SK-N-SH (cell line): ENCODE measurements around the gene RYR3.

Source experiments
- EP300 ChIP-seq, 2 experiments: IDR thresholded peaks; 2 replicates each; pipeline versions ENCODE4 v1.4.0 to v1.6.1; 2012; ENCODE audit warnings: borderline replicate concordance in 1 of 2, low read depth in 1 of 2, low read length in 1 of 2
- POLR2AphosphoS5 ChIP-seq: IDR thresholded peaks from 2 replicates; pipeline ENCODE4 v1.6.1; 2012; ENCODE audit warnings: low read depth, low read length
- REST ChIP-seq: IDR thresholded peaks from 2 replicates; pipeline ENCODE4 v1.6.1; 2012; ENCODE audit warnings: mild to moderate bottlenecking, low read depth, low read length, moderate library complexity
- RXRA ChIP-seq: IDR thresholded peaks from 2 replicates; pipeline ENCODE4 v1.4.0; 2012; ENCODE audit warnings: low read depth, mild to moderate bottlenecking, borderline replicate concordance
- SMC3 ChIP-seq: IDR thresholded peaks from 2 replicates; pipeline ENCODE4 v1.6.1; 2012; ENCODE audit warnings: low read depth, low read length, improper control_type of control experiment
- TAF1 ChIP-seq: IDR thresholded peaks from 2 replicates; pipeline ENCODE4 v1.6.1; 2012; ENCODE audit warnings: low read depth, mild to moderate bottlenecking, low read length, moderate library complexity, borderline replicate concordance
- YY1 ChIP-seq: IDR thresholded peaks from 2 replicates; pipeline ENCODE4 v1.4.0; 2012; ENCODE audit warnings: low read depth, mild to moderate bottlenecking
- TF ChIP-seq, protein P1 (sequence below): fragments of 200-600 bp; sonication (generic); IDR thresholded peaks from 2 replicates; pipeline ENCODE4 v1.6.1; 2017; ENCODE audit warnings: antibody characterized with exemption, mild to moderate bottlenecking, moderate library complexity
- TF ChIP-seq, protein P2 (sequence below): IDR thresholded peaks from 2 replicates; pipeline ENCODE4 v1.4.0; 2012; ENCODE audit warnings: low read depth
- TF ChIP-seq, protein P3 (sequence below): IDR thresholded peaks from 2 replicates; pipeline ENCODE4 v1.4.0; 2012; ENCODE audit warnings: low read depth, borderline replicate concordance

DNA sequence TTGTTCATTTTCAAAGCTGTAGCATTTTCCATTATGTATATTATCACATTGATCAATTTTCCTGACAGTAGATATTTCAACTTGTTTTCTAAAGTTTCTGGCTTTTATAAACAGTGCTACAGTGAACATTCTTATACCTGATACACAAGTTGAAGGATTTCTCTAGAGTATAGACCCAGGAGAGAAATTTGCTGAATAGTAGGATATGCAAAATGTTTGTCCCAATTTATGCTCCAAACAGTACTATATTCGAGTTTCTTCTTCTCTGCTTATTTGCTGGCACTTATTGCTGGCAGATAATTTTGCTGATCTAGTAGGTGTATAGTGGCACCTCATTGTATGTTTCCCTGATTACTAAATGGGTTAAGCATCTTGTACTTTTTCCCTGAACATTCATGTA lies 540.3 kb downstream of the RYR3 start:
- TF ChIP-seq YY1 (no peak), RXRA (no peak), REST (no peak), EP300 (IDR thresholded peaks at IDR 0.05; ENCODE audit: borderline replicate concordance in 1 of 2, low read depth in 1 of 2, low read length in 1 of 2) (no peak), POLR2AphosphoS5 (no peak), TAF1 (no peak), SMC3 (no peak)
- TF ChIP-seq, protein P1, sequence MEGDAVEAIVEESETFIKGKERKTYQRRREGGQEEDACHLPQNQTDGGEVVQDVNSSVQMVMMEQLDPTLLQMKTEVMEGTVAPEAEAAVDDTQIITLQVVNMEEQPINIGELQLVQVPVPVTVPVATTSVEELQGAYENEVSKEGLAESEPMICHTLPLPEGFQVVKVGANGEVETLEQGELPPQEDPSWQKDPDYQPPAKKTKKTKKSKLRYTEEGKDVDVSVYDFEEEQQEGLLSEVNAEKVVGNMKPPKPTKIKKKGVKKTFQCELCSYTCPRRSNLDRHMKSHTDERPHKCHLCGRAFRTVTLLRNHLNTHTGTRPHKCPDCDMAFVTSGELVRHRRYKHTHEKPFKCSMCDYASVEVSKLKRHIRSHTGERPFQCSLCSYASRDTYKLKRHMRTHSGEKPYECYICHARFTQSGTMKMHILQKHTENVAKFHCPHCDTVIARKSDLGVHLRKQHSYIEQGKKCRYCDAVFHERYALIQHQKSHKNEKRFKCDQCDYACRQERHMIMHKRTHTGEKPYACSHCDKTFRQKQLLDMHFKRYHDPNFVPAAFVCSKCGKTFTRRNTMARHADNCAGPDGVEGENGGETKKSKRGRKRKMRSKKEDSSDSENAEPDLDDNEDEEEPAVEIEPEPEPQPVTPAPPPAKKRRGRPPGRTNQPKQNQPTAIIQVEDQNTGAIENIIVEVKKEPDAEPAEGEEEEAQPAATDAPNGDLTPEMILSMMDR = no peak
- TF ChIP-seq, protein P2, sequence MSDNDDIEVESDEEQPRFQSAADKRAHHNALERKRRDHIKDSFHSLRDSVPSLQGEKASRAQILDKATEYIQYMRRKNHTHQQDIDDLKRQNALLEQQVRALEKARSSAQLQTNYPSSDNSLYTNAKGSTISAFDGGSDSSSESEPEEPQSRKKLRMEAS = no peak
- TF ChIP-seq, protein P3, sequence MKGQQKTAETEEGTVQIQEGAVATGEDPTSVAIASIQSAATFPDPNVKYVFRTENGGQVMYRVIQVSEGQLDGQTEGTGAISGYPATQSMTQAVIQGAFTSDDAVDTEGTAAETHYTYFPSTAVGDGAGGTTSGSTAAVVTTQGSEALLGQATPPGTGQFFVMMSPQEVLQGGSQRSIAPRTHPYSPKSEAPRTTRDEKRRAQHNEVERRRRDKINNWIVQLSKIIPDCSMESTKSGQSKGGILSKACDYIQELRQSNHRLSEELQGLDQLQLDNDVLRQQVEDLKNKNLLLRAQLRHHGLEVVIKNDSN = no peak
